SH-SY5Y (cell line): ENCODE data around the gene SLC35A3.

Source experiments
- GATA2 ChIP-seq: IDR thresholded peaks from 2 replicates; pipeline ENCODE4 v1.6.1; 2011; ENCODE audit warnings: mild to moderate bottlenecking, low read depth, low read length
- GATA3 ChIP-seq: IDR thresholded peaks from 2 replicates; pipeline ENCODE4 v1.6.1; 2011; ENCODE audit warnings: low read depth, mild to moderate bottlenecking, low read length, moderate library complexity

- TF ChIP-seq GATA2: no peak
- no peak for TF ChIP-seq GATA3
Measured at GRCh38 chr1:99950486-99950885, 19.3 kb upstream of the SLC35A3 start.
